Measurements from ENCODE around the gene TMX3. TPM values are rescaled to one million over a fixed set of nuclear protein-coding genes. Genes with fewer than 3 reads are reported as not detected.

The TMX3 gene
- total and polyA plus RNA-seq, 2 experiments from 2014 or later = 26.1 to 36.2 TPM

GRCh38 chr18:68699043-68699442 is 15.9 kb downstream of the TMX3 start:
- peak in 1 of 2 donors; percentile 70 for DNase-seq (ENCODE audit: low read depth in 1 of 2, low spot score in 1 of 2)
- Histone ChIP-seq H3K27ac (no peak overlapping the region), H3K27me3 (no peaks in the 10 kb centered on the region), H3K4me1 (ENCODE audit: low read depth) (no peaks in the 10 kb centered on the region), H3K4me3 (no peak overlapping the region), H3K9me3 (ENCODE audit: low read depth) (no peaks in the 10 kb centered on the region), H3K36me3 (peaks cover 36% of the 10 kb centered on the region)
- no peak for TF ChIP-seq CTCF (IDR thresholded peaks at IDR 0.05; ENCODE audit: low read depth, low read length)

- DNase-seq (ENCODE audit: low read depth in 1 of 2, low spot score in 1 of 2) = no peak
- H3K27ac ChIP-seq = no peak overlapping the region
- no peak for TF ChIP-seq CTCF (IDR thresholded peaks at IDR 0.05; ENCODE audit: low read depth, low read length)
- H3K27me3 ChIP-seq = no peaks in the 10 kb centered on the region
- no peak overlapping the region for H3K4me3 ChIP-seq
- H3K9me3 ChIP-seq (ENCODE audit: low read depth) = no peaks in the 10 kb centered on the region
- H3K4me1 ChIP-seq (ENCODE audit: low read depth) = no peaks in the 10 kb centered on the region
- peaks cover 35% of the 10 kb centered on the region for H3K36me3 ChIP-seq
These were observed 18.0 kb downstream of the TMX3 start for GRCh38 chr18:68696937-68697336.

GRCh38 chr18:68694316-68694715 is 20.6 kb downstream of the TMX3 start:
- Histone ChIP-seq H3K27me3 (no peaks in the 10 kb centered on the region), H3K4me3 (no peak overlapping the region), H3K4me1 (ENCODE audit: low read depth) (no peaks in the 10 kb centered on the region), H3K36me3 (peaks cover 42% of the 10 kb centered on the region), H3K27ac (no peak overlapping the region), H3K9me3 (ENCODE audit: low read depth) (no peaks in the 10 kb centered on the region)
- no peak for DNase-seq (ENCODE audit: low read depth in 1 of 2, low spot score in 1 of 2)
- no peak for TF ChIP-seq CTCF (IDR thresholded peaks at IDR 0.05; ENCODE audit: low read depth, low read length)

- no peak for TF ChIP-seq CTCF (IDR thresholded peaks at IDR 0.05; ENCODE audit: low read depth, low read length)
- H3K4me1 ChIP-seq (ENCODE audit: low read depth) = no peaks in the 10 kb centered on the region
- H3K27ac ChIP-seq = no peak overlapping the region
- H3K9me3 ChIP-seq (ENCODE audit: low read depth) = no peaks in the 10 kb centered on the region
- no peak for DNase-seq (ENCODE audit: low read depth in 1 of 2, low spot score in 1 of 2)
- H3K36me3 ChIP-seq = peaks cover 42% of the 10 kb centered on the region
- no peaks in the 10 kb centered on the region for H3K27me3 ChIP-seq
- H3K4me3 ChIP-seq = no peak overlapping the region
These were observed 21.7 kb downstream of the TMX3 start for GRCh38 chr18:68693091-68693815.

- no peaks in the 10 kb centered on the region for H3K4me1 ChIP-seq (ENCODE audit: low read depth)
- peak in 1 of 2 donors; percentile 56 for DNase-seq (ENCODE audit: low read depth in 1 of 2, low spot score in 1 of 2)
- H3K4me3 ChIP-seq = no peak overlapping the region
- TF ChIP-seq CTCF (IDR thresholded peaks at IDR 0.05; ENCODE audit: low read depth, low read length) = no peak
- H3K36me3 ChIP-seq = peaks cover 70% of the 10 kb centered on the region
- H3K27ac ChIP-seq = no peak overlapping the region
- no peaks in the 10 kb centered on the region for H3K9me3 ChIP-seq (ENCODE audit: low read depth)
- no peaks in the 10 kb centered on the region for H3K27me3 ChIP-seq
These were observed 35.4 kb downstream of the TMX3 start for GRCh38 chr18:68679528-68679927.
